GM19099 (cell line): ENCODE data around the gene LARGE1.

Experiments used
- POLR2A ChIP-seq: IDR thresholded peaks from 3 replicates; pipeline ENCODE4 v1.6.1; 2011; ENCODE audit warnings: low read depth; ENCODE audit not compliant: insufficient read length; ENCODE audit errors: extremely low read depth

LARGE1 gene

DNA sequence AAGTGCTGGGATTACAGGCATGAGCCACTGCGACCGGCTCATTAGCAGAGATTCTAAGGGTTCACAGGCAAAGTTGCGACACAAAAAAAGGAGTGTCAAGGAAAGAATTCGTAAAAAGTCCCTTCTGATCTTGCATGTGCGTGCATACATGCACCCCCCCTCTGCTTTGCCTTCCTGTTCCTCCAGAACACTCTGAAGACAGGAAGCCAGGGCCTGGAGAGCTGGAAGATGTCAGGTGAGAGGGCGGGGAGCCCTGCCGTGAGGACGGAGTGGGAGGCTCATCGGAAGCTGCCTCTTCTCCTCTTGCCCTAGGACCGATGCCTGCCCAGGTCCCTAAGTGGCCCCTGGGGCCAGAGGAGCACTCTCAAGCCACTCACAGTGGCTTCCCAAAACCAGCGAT is 89.1 kb downstream of the LARGE1 start:
- TF ChIP-seq POLR2A: no peak

DNA sequence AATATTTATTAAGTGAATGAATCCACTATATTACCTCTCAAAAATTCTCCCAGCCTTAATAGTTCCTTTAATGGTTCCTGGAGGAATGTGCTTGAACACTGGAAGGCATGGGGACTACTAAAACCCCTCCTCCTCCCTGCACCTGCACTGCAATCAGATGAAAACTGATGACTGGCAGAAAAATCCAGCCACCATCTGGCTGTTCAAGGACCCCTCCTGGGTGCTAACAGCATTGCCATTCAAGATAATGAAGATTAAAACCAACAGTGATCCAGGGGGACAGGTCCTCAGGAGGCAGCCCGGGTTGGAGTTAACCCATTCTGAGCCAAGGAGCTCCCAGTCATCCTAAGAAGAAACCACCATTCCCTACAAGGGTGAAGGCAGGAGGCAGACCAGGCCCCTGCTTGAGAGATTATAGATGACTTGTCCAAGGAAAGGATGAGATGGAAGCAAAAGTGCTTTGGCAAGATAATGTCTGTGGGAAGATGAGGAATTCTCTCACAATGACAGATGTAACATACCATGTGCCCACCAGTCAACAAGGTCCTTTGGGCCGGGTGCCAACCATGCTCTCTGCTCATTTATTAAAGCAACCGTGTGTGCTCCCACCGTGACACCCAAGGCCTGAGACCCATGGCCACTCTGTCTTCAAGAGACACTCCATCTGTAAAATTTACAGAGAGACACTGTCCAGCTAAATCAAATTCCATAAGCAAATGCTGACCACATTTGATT is 90.6 kb downstream of the LARGE1 start:
- TF ChIP-seq POLR2A: no peak

- TF ChIP-seq POLR2A: no peak
Observed at GRCh38 chr22:33828302-33828701, 92.0 kb downstream of the LARGE1 start.

- no peak for TF ChIP-seq POLR2A
Observed at GRCh38 chr22:33825761-33826160, 94.5 kb downstream of the LARGE1 start.

DNA sequence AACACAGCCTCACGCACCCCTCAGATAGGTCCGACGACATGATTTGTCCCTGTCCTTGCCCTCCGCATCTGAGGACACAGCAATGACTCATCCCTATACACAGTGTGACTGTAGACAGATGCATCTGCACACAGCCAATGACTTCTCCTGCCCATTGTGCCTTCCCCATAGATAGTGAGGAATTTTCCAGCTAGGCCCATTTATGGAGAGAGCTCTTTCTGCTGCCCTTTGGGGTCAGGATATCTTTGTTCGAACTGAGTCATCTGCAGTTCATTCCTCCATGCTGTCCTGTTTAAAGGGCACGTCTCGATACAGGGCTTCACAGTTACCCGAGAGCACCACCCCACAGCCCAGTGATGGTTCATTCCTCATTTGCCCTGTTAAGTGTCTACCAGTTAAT is 96.7 kb downstream of the LARGE1 start:
- TF ChIP-seq POLR2A: no peak

- no peak for TF ChIP-seq POLR2A
Observed at GRCh38 chr22:33821290-33821689, 99.0 kb downstream of the LARGE1 start.

- no peak for TF ChIP-seq POLR2A
Observed at GRCh38 chr22:33819743-33820142, 100.5 kb downstream of the LARGE1 start.

DNA sequence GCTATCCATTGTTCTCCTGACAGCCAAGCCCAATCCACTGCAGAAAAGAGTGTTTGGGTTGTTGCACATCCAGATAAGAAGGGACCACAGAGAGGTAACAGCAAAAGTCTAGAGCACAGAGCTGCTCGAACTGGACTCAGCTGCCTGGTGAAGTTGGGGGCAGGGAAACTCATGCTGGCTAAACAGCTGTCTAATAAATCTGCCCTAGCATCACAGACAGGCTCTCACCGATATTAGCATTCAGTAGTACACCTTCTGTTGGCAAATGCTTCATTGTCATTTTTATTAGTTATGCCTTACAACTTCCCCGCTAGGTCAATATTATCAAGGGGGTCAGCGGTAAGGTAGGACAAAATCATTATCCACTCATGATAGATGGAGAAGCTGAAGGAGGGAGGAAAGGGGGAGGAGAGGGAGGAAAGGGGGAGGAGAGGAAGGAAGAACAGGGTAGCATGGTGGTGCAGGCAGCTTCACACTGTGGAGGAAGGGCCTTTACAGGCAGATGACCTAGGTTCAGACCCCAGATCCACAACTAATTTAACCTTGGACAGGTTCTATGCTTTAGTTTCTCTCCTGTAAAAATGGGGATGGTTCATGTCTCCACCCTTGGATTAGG is 102.7 kb downstream of the LARGE1 start:
- TF ChIP-seq POLR2A: no peak

DNA sequence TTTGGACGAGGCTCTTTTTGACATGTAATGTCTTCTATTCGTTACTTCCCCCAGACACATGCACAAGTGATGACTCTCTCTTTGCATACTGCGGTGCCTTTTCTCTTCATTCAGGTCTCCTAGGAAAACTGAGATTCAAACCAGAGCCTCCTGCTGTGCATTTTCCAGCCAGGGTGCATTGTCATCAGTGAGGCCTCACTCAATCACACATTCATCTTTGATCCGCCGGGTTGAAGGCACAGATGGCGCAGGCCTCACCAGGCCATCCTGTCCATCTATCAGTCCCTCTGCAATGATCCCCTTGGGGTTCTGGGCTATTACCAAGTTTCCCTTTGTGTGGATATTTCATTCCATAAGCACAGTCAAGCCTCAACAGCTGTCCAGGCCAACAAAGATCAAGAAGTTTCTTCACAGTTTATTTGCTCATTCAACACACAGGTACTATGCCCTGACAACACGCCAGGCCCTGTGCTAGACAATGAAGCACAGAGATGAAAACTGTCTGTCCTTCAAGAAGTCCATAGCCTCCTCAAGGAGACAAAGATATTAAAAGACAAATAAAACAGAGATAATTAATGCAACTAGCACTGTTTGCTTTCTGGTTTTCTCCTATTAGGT is 107.8 kb downstream of the LARGE1 start:
- TF ChIP-seq POLR2A: no peak

GRCh38 chr22:33811686-33812085 is 108.6 kb downstream of the LARGE1 start:
- TF ChIP-seq POLR2A: no peak

DNA sequence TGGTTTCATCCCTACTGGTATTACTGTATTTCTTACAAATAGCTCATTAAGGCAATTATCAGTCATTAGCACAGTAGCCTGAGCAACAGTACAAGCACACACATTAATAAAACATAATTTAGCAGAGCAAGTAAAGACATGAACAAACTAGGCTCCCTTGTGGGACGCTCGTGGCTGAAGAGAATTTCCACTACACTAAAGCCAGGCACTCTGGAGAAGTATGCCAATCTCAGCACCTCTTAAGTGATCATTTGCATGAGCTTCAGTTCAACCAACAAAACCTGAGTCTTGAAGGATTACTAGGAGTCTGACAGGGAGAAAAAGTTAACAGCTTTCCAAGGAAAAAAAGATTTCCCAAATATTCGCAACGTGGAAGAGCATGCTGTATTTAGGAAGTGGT is 109.1 kb downstream of the LARGE1 start:
- TF ChIP-seq POLR2A: no peak

GRCh38 chr22:33807470-33807869 is 112.8 kb downstream of the LARGE1 start:
- TF ChIP-seq POLR2A: no peak

GRCh38 chr22:33806191-33806590 is 114.1 kb downstream of the LARGE1 start:
- TF ChIP-seq POLR2A: no peak

- TF ChIP-seq POLR2A: no peak
Observed at GRCh38 chr22:33803371-33804282, 116.6 kb downstream of the LARGE1 start.

GRCh38 chr22:33798401-33798800 is 121.9 kb downstream of the LARGE1 start:
- TF ChIP-seq POLR2A: no peak

- no peak for TF ChIP-seq POLR2A
Observed at GRCh38 chr22:33796494-33796893, 123.8 kb downstream of the LARGE1 start.

GRCh38 chr22:33793475-33793874 is 126.8 kb downstream of the LARGE1 start:
- TF ChIP-seq POLR2A: no peak
